Pulmonary artery endothelial cell (primary cell): ENCODE results near the gene CAPZB. TPM values are rescaled to one million over a fixed set of nuclear protein-coding genes. Genes with fewer than 3 reads are reported as not detected.

Experiments
- DNase-seq: peaks from one replicate; pipeline ENCODE4 v3.0.0-alpha.2; 2011; ENCODE audit warnings: low read depth, low spot score
- total RNA-seq: library from RNA; depleted of rRNA; stranded (reverse); fragments of >200 nt; gene quantifications from 2 replicates; pipeline ENCODE4 v1.2.3, GENCODE V29; 2014

The CAPZB gene
- total RNA-seq, 1 donor from 2014 or later, result 113 TPM

GRCh38 chr1:19387045-19387467, 98.3 kb downstream of the CAPZB start:
- DNase-seq, result no peak

- DNase-seq, result no peak
Measured at GRCh38 chr1:19385869-19386591, 99.3 kb downstream of the CAPZB start.

GRCh38 chr1:19385221-19385620, 100.1 kb downstream of the CAPZB start:
- no peak for DNase-seq

- DNase-seq, result no peak
Measured at GRCh38 chr1:19384772-19385187, 100.6 kb downstream of the CAPZB start.

GRCh38 chr1:19384113-19384512, 101.2 kb downstream of the CAPZB start:
- no peak for DNase-seq

GRCh38 chr1:19382222-19382621, 103.1 kb downstream of the CAPZB start:
- no peak for DNase-seq

- DNase-seq, result no peak
Measured at GRCh38 chr1:19381261-19381660, 104.1 kb downstream of the CAPZB start.

- no peak for DNase-seq
Measured at GRCh38 chr1:19377812-19378718, 107.3 kb downstream of the CAPZB start.

- no peak for DNase-seq
Measured at GRCh38 chr1:19376428-19377372, 108.6 kb downstream of the CAPZB start.

- no peak for DNase-seq
Measured at GRCh38 chr1:19375631-19376400, 109.5 kb downstream of the CAPZB start.

GRCh38 chr1:19374926-19375325, 110.4 kb downstream of the CAPZB start:
- no peak for DNase-seq

- no peak for DNase-seq
Measured at GRCh38 chr1:19374083-19374801, 111.1 kb downstream of the CAPZB start.

GRCh38 chr1:19373211-19374082, 111.9 kb downstream of the CAPZB start:
- no peak for DNase-seq

GRCh38 chr1:19372602-19373001, 112.7 kb downstream of the CAPZB start:
- DNase-seq, result no peak

GRCh38 chr1:19372136-19372514, 113.2 kb downstream of the CAPZB start:
- DNase-seq, result no peak

- DNase-seq, result no peak
Measured at GRCh38 chr1:19371226-19372135, 113.9 kb downstream of the CAPZB start.

- DNase-seq, result no peak
Measured at GRCh38 chr1:19370453-19371170, 114.7 kb downstream of the CAPZB start.
